Activated CD4-positive, alpha-beta T cell treated with anti-CD3 and anti-CD28 coated beads, Interleukin-2, Interleukin-4, amounts not matched to agents 100 ng/mL and 50 ng/mL, durations not matched to agents 16 hours and 8 hours (primary cell): ENCODE measurements around the gene PDE9A.

Source experiments
- DNase-seq: peaks from one replicate; pipeline ENCODE4 v3.0.0-alpha.2; 2020; ENCODE audit warnings: low spot score

Gene PDE9A

GRCh38 chr21:42672699-42673458 is 19.5 kb downstream of the PDE9A start:
- no peak for DNase-seq

DNA sequence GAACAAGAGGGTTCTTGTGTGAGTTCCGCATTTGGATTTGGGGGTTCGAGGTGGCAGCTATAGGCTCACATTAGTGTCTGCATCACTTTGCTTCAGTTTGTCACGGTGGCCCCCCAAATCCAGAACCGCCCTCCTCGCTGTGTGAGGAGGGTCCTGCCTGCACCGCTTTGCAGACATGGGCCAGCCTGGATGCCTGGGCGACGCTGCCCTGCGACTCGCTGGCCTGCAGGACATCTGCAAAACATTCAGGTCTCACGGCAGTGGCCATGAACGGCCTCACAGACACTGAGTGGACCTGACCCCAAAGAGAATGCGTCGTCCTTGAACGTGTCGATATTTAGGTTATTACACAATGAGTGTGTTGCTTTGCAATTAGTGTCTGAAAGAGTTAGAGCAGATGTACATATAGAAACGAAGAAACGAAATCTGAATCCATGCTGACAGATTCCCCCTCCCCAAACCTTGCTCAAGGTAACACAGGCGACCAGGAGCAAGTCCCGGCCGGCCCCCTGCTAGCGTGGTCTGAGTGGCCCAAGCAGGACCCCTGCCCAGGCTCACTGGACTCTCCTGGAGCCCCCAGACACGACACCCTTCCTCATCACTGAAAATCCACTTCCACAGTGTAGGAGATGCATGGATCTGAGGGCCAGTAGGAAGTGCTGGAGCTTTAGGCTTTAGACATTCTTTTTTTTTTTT is 20.4 kb downstream of the PDE9A start:
- no peak for DNase-seq

- DNase-seq, result no peak
Measured at GRCh38 chr21:42674351-42674940, 21.0 kb downstream of the PDE9A start.

DNA sequence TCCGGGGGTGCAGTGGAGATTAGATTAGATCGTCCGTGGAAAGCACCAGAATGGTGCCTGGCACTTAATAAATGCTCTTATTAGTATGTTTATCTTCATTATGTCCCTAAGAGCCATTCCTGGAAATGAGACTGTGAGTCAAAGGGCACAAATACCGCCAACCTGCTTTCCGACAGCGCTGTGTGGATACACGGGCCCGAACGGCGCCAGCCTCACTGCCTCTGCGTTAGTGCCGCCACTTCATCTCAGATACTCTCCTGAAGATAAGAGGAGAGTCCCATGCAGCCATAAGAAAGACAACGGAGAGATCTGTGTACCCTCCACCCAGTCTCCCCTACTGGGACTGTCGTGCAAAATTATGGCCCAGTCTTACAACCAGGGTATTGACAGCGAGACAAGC is 22.0 kb downstream of the PDE9A start:
- DNase-seq, result no peak

- no peak for DNase-seq
Measured at GRCh38 chr21:42676808-42677207, 23.4 kb downstream of the PDE9A start.

- no peak for DNase-seq
Measured at GRCh38 chr21:42677339-42678321, 24.2 kb downstream of the PDE9A start.

GRCh38 chr21:42678618-42679295 is 25.3 kb downstream of the PDE9A start:
- DNase-seq, result no peak

GRCh38 chr21:42679319-42680057 is 26.1 kb downstream of the PDE9A start:
- DNase-seq, result no peak

- DNase-seq, result no peak
Measured at GRCh38 chr21:42680058-42680330, 26.6 kb downstream of the PDE9A start.

GRCh38 chr21:42680429-42680828 is 27.0 kb downstream of the PDE9A start:
- DNase-seq, result no peak

DNA sequence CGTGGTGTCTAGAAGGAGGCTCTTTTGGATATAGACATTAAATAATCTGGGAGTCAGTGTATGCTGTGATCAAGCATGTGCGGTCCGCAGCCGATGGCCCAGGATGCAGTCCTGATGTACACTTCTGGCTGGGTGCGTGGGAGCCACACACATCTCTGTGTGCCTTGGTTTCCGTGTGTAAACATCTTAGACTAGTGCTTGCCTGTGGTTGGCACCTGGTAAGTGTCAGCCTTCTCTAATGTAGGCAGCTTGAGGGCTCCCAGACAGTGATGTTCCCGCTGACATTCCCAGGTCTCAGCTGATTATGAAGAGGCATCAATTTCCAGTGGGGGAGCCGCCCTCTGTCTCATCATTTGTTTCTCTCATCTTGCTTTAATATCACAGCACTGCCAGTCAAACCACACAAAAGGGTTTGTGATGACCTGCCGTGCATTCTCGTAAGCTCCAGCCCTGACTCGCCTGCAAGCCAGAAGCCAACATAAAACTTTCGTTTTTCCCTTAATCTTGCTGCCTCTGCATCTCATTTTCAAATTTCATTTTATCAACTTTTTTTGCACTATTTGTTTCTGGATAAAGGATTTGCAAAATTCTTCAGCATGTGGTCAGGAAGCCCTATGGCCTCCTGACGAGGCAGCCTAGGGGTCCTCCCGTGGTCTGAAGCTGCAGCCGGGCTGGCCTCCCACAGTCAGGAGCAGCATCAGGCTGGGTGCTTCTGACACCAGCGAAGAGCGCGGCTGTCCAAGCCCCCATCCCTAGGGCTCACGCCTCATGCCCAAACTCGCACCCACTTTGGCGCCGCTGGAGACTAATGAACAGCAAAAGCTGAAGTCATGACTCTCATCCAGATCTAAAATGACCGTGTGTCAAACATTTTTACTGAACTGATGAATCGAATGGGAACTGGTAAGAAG is 28.1 kb downstream of the PDE9A start:
- peak; percentile 17 for DNase-seq

GRCh38 chr21:42682661-42683210 is 29.3 kb downstream of the PDE9A start:
- no peak for DNase-seq

- DNase-seq, result peak; percentile 11
Measured at GRCh38 chr21:42683371-42684108, 30.1 kb downstream of the PDE9A start.

DNA sequence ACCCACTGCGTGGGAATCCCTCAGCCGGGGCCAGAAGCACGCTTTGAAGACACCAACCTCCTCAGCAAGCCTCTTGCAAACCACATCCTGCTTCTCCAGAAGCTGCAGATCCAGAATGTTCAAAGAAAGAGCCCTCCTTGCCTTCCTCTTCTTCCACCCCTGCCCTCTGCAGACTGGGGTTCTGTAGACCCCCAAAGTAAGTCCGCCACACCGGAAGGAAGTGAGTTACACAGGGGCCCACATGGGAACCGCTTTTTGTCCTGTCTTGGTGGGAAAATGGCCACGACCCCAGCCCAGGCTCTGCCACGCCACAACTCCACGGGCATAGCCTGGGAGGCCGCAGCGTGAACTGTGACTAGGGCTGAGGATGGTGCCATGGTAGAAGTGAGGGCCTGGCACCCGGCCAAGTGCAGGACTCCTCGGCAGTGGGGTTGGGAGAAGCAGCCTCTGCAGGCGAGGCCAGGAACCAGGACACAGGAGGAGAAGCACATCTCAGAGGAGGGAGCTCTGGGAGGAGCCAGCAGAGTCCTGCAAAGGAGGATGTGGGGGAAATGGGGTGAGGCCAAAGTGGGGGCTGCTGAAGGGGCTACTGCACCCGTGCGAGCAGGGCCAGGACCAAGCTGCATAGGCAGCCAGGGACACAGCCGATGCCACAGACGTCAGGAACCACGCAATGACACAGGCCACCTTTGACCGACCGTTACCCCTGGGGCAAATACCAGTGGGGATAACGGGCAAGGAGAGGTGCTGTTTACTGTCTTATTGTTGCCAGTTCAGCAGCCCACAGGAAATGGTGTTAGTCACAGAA is 30.9 kb downstream of the PDE9A start:
- peak; percentile 62 for DNase-seq

GRCh38 chr21:42685036-42685435 is 31.6 kb downstream of the PDE9A start:
- DNase-seq, result peak; percentile 24

GRCh38 chr21:42685954-42686500 is 32.6 kb downstream of the PDE9A start:
- DNase-seq, result no peak

DNA sequence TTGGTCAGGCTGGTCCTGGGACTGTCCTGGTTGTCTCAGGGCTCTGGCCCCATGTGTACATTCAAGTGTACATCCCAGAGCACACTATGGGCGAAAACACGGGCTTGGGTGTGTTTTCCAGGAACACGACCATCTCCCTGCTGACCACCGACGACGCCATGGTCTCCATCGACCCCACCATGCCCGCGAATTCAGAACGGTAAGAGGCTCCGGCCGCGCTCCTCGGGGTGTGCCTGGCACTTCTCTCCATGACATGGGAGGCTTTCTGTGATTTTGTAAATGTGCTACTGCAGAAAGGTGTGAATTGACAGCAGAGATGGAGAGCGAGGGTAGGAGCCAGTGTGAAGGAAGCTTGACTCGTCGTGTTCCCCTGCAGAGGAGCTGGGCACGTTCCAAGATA is 34.4 kb downstream of the PDE9A start:
- DNase-seq, result no peak
